GM12892 (cell line): ENCODE results near the gene SPANXN4. TPM values are rescaled to one million over a fixed set of nuclear protein-coding genes. Genes with fewer than 3 reads are reported as not detected.

ENCODE experiments used
- DNase-seq: peaks from one replicate; pipeline ENCODE4 v3.0.0; 2011; ENCODE audit not compliant: insufficient read length
- FAIRE-seq: peaks from 2 replicates; lab custom pipeline; 2011; peaks lifted over from hg19 to GRCh38; lab: Jason Lieb, UNC
- POLR2A ChIP-seq: IDR thresholded peaks from 2 replicates; pipeline ENCODE4 v1.6.1; 2011; ENCODE audit warnings: low read depth, low read length, control low read depth
- POLR2AphosphoS5 ChIP-seq: IDR thresholded peaks from 2 replicates; pipeline ENCODE4 v1.6.1; 2011; ENCODE audit warnings: low read depth, low read length, control low read depth
- TAF1 ChIP-seq: IDR thresholded peaks from 2 replicates; pipeline ENCODE4 v1.6.1; 2011; ENCODE audit warnings: low read depth, mild to moderate bottlenecking, control low read depth, low read length, borderline replicate concordance
- polyA plus RNA-seq: library from polyadenylated mRNA; unstranded; fragments of >200 nt; gene quantifications from one replicate; pipeline ENCODE4 v1.2.1, GENCODE V29; 2012; ENCODE audit warnings: missing spikeins, inconsistent platforms; ENCODE audit not compliant: missing spikeins

The SPANXN4 gene, protein sequence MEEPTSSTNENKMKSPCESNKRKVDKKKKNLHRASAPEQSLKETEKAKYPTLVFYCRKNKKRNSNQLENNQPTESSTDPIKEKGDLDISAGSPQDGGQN
- not detected for polyA plus RNA-seq

GRCh38 chrX:143025628-143026027 is at the start of gene SPANXN4:
Gene SPANXN4, plus strand, starts transcription at chrX:143025928. Its CDS starts 87 bp downstream, at chrX:143026015.
- FAIRE-seq: no peak
- DNase-seq: no peak

DNA sequence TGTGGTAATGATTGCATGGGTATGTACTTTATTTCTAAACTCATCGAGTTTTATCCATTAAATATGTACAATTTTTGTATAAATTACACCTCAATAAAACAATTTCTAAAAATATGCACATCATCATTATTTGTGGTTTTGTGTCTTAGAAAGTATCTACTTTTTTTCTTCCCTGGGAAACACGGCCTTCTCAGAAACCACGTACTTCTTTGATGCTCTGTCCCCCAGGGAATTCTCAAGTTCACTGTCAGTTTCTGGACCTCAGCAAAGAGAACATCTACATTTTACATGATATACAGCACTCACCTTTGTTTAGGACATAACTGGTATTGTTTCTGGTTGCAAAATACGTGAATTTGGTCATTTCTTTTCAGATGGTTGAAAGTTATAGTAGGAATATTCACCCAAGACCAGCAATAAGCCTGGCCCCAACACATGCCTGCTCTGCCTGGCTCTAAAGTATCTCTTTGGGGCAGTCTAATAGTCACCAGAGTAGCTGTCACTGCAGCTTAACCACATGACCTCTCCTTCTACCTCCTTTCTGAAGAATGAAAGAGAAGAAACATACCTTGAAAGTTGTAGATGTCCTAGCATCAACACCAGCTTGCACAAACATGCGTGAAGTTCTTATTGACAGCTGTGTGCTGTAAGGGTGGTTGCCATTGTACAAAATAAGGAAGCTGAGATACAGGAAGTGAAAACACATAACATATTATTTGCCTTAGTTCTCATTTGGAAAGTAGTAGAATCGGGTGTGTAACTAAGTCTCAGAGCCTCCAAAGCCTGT is 48.4 kb upstream of the SPANXN4 start:
- DNase-seq: no peak
- TF ChIP-seq TAF1 (no peak), POLR2AphosphoS5 (no peak), POLR2A (no peak)
- FAIRE-seq: peak; percentile 90

More at GRCh38 chrX:143025628-143026027, at the start of gene SPANXN4:
- no peak for TF ChIP-seq POLR2AphosphoS5
- no peak for TF ChIP-seq TAF1
- no peak for TF ChIP-seq POLR2A

- no peak for TF ChIP-seq POLR2A
- TF ChIP-seq TAF1: no peak
- TF ChIP-seq POLR2AphosphoS5: no peak
- no peak for DNase-seq
- no peak for FAIRE-seq
These were observed 47.5 kb upstream of the SPANXN4 start for GRCh38 chrX:142978130-142978684.

- DNase-seq (no peak), FAIRE-seq (no peak)
- no peak for TF ChIP-seq POLR2AphosphoS5
- TF ChIP-seq POLR2A: no peak
- TF ChIP-seq TAF1: no peak
These were observed 43.0 kb upstream of the SPANXN4 start for GRCh38 chrX:142982679-142983078.

- TF ChIP-seq POLR2A (no peak), TAF1 (no peak), POLR2AphosphoS5 (no peak)
- DNase-seq (no peak), FAIRE-seq (no peak)
These were observed 30.7 kb upstream of the SPANXN4 start for GRCh38 chrX:142994988-142995387.

DNA sequence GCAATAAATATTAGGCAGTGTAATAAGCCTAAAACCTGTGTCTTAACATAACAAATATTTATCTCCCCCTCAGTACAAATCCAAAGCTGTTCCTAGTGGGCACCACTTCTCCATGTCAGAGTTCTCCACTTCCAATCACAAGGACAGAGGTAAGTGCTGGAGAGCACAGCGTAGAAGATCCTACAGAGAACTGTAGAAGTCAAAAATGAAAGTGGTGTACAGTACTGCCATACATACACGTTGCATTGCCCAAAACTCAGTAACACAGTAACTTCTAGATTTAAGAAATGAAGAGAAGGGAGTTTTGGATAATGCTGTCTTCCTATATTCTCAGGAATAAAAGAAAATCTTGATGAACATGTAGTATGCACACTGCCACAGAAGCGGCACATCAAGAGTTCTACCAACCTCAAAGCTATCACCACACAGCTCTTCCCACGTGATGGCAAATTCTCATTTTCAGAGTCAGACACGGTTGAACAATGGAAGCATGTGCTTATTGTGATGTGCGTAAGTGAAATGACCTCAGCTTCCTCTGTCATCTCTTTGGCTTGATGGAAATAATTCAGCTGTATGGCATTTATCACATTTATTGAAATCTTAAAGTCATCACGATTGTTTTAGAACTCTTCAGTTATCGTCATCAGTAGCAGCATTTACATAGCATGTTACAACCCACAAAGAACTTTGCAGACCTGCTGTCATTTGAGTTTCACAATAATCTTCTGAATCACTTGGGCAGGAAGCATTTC is 27.1 kb upstream of the SPANXN4 start:
- FAIRE-seq (no peak), DNase-seq (no peak)
- TF ChIP-seq POLR2AphosphoS5: no peak
- no peak for TF ChIP-seq TAF1
- TF ChIP-seq POLR2A: no peak

- TF ChIP-seq TAF1 (no peak), POLR2A (no peak), POLR2AphosphoS5 (no peak)
- no peak for DNase-seq
- no peak for FAIRE-seq
These were observed 26.5 kb upstream of the SPANXN4 start for GRCh38 chrX:142999199-142999701.

- no peak for FAIRE-seq
- DNase-seq: no peak
- no peak for TF ChIP-seq POLR2AphosphoS5
- TF ChIP-seq POLR2A: no peak
- no peak for TF ChIP-seq TAF1
These were observed 23.5 kb upstream of the SPANXN4 start for GRCh38 chrX:143002206-143002605.

DNA sequence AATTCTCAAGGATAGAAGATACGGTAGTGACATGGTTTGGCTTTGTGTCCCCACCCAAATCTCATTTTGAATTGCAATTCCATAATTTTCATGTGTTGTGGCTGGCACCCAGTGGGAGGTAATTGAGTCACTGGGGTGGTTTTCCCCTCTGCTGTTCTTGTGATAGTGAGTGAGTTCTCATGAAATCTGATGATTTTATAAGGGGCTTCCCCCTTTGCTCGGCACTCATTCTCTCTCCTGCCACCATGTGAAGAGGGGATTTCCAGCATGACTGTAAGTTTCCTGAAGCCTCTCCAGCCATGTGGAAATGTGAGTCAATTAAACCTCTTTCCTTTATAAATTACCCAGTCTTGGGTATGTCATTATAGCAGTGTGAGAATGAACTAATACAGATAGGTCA is 8.5 kb upstream of the SPANXN4 start:
- no peak for TF ChIP-seq POLR2AphosphoS5
- no peak for TF ChIP-seq TAF1
- TF ChIP-seq POLR2A: no peak
- no peak for FAIRE-seq
- DNase-seq: no peak

DNA sequence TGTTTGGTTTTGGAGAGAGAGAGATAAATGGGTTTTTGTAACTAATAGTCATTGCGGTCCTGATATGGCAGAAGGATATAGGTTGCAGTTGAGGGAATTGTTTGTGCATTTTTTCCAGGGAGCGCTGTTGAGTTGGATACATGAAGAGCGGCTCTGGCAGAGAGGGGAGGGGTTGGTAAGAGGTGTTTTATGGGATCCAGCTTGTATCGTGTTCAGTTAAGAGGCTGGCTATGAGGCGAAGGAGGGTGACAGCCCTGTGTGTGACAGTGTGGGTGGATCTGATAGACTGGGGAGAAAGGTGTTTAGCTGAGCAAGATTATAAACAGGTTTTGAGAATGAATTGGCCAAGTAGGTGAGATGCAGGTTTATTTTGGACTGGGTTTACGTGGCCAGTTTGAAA is 1.5 kb downstream of the SPANXN4 start:
- FAIRE-seq (no peak), DNase-seq (no peak)
- TF ChIP-seq TAF1 (no peak), POLR2AphosphoS5 (no peak), POLR2A (no peak)

- DNase-seq (no peak), FAIRE-seq (no peak)
- TF ChIP-seq POLR2AphosphoS5 (no peak), POLR2A (no peak), TAF1 (no peak)
These were observed 21.8 kb downstream of the SPANXN4 start for GRCh38 chrX:143047511-143047910.

GRCh38 chrX:143058120-143058519 is 32.4 kb downstream of the SPANXN4 start:
- no peak for TF ChIP-seq TAF1
- TF ChIP-seq POLR2AphosphoS5: no peak
- TF ChIP-seq POLR2A: no peak
- DNase-seq (no peak), FAIRE-seq (no peak)
